Endometrial microvascular endothelial cells (primary cell): ENCODE results near the gene SPA17. TPM values are rescaled to one million over a fixed set of nuclear protein-coding genes. Genes with fewer than 3 reads are reported as not detected.

Experiments
- in situ Hi-C: cut with HindIII; loops from 2 replicates; pipeline ENCODE4 v1.10.0; 2017; ENCODE audit warnings: low sequenced_read_pairs, low pct_unique_long_range_greater_than_20kb; ENCODE audit errors: inconsistent ontology term
- total RNA-seq: library from RNA; depleted of rRNA; stranded (reverse); fragments of >200 nt; gene quantifications from one replicate; pipeline ENCODE4 v1.2.3, GENCODE V29; 2015; ENCODE audit errors: inconsistent ontology term

SPA17 gene
- total RNA-seq, 1 donor from 2014 or later, result 16.8 TPM

GRCh38 chr11:124745835-124746620 is 72.3 kb downstream of the SPA17 start:
- in situ Hi-C loops, result no loop called here

- in situ Hi-C loops, result no loop called here
Observed at GRCh38 chr11:124746621-124747243, 73.0 kb downstream of the SPA17 start.

Other genes starting within 250 kb of the SPA17 start
- not detected for gene OR8B4, start 249.0 kb upstream of the SPA17 start, total RNA-seq
- not detected for gene OR8B8, start 228.2 kb upstream of the SPA17 start, total RNA-seq
- gene OR8B12, start 130.2 kb upstream of the SPA17 start, total RNA-seq, result not detected
- gene OR8A1, start 103.9 kb upstream of the SPA17 start, total RNA-seq, result not detected
- gene PANX3, start 62.5 kb upstream of the SPA17 start, total RNA-seq, result not detected
- 20.0 TPM for gene TBRG1, start 51.0 kb upstream of the SPA17 start, total RNA-seq
- 19.3 TPM for gene SIAE, start 165 bp upstream of the SPA17 start, total RNA-seq
- gene NRGN, start 66.0 kb downstream of the SPA17 start, total RNA-seq, result 14.6 TPM
- gene VSIG2, start 78.4 kb downstream of the SPA17 start, total RNA-seq, result 0.46 TPM
- 289 TPM for gene ESAM, start 88.4 kb downstream of the SPA17 start, total RNA-seq
- gene MSANTD2, start 126.5 kb downstream of the SPA17 start, total RNA-seq, result 16.1 TPM
- gene ROBO3, start 191.5 kb downstream of the SPA17 start, total RNA-seq, result 9.9 TPM
- 430 TPM for gene ROBO4, start 224.0 kb downstream of the SPA17 start, total RNA-seq
- not detected for gene HEPN1, start 245.3 kb downstream of the SPA17 start, total RNA-seq